HCT116 (cell line): ENCODE measurements around the gene NLE1. TPM values are rescaled to one million over a fixed set of nuclear protein-coding genes. Genes with fewer than 3 reads are reported as not detected.

Source experiments
- ATAC-seq: fragments of 200-7000 bp; cut with Tn5 transposase; 2 replicates; pipeline ENCODE4 v1.9.1; 2020; ENCODE audit warnings: mild to moderate bottlenecking, moderate library complexity
- BruUV-seq: library from RNA; stranded (reverse); fragments of 400-500 nt; replicated peaks from 2 replicates; lab custom pipeline; 2021; lab: Mats Ljungman, UMichigan
- CTCF ChIA-PET: fragments of 300-600 bp; sonication (Branson Sonifier 250); formaldehyde crosslinking; loops from one replicate; lab custom pipeline; 2021; ENCODE audit warnings: antibody characterized with exemption; lab: Charles Lee
- POLR2A ChIA-PET: fragments of 300-600, 350-600 bp; sonication (Branson Sonifier 250); formaldehyde crosslinking; loops from one replicate; lab custom pipeline; 2021; ENCODE audit warnings: antibody characterized with exemption; lab: Charles Lee
- RAD21 ChIA-PET, 2 experiments: fragments of 300-600 bp; sonication (Branson Sonifier 250); formaldehyde crosslinking; loops; one replicate each; lab custom pipeline; 2023; ENCODE audit warnings: low total read pairs in 2 of 2; ENCODE audit not compliant: uncharacterized antibody in 2 of 2, unreplicated experiment in 2 of 2, low non-redundant PET in 1 of 2; lab: Charles Lee
- DNase-seq: peaks from one replicate; pipeline ENCODE4 v3.0.0-alpha.2; 2010; ENCODE audit warnings: low read depth, low spot score
- H2AFZ ChIP-seq: fragments of 200-600 bp; shearing (Covaris generic), sonication (generic); 2 replicates; pipeline ENCODE4 v1.6.1; 2017; ENCODE audit warnings: low read depth, mixed run types, mixed read lengths, antibody characterized with exemption, low read length; ENCODE audit not compliant: poor library complexity, severe bottlenecking
- H3K27ac ChIP-seq: 2 replicates; pipeline ENCODE4 v1.5.1; 2012; ENCODE audit warnings: low read depth, low read length
- H3K27me3 ChIP-seq: fragments of 200-600 bp; sonication (generic); 2 replicates; pipeline ENCODE4 v1.6.1; 2016; ENCODE audit warnings: mixed run types, low read length, mixed read lengths; ENCODE audit not compliant: insufficient read depth
- H3K36me3 ChIP-seq, 2 experiments: fragments of 200-500 bp in 1 of 2; fragments of 200-600 bp in 1 of 2; sonication (Bioruptor generic) in 1 of 2; sonication (generic) in 1 of 2; 2 replicates each; pipeline versions ENCODE4 v1.5.1 to v1.6.1; 2014 to 2016; ENCODE audit warnings: low read length in 2 of 2, inconsistent platforms in 1 of 2, mixed read lengths in 1 of 2, mixed run types in 1 of 2; ENCODE audit not compliant: insufficient read depth in 2 of 2, control insufficient read depth in 1 of 2
- H3K4me1 ChIP-seq, 2 experiments: fragments of 200-600 bp in 1 of 2; sonication (generic) in 1 of 2; 2 replicates each; pipeline versions ENCODE4 v1.5.1 to v1.6.1; 2012 to 2017; ENCODE audit warnings: low read length in 2 of 2, inconsistent platforms in 1 of 2, mild to moderate bottlenecking in 1 of 2, mixed read lengths in 1 of 2, mixed run types in 1 of 2, moderate library complexity in 1 of 2; ENCODE audit not compliant: insufficient read depth in 2 of 2, control insufficient read depth in 1 of 2
- H3K4me2 ChIP-seq: fragments of 200-600 bp; sonication (generic); 2 replicates; pipeline ENCODE4 v1.6.1; 2017; ENCODE audit warnings: mixed run types, low read length, mixed read lengths
- H3K4me3 ChIP-seq, 2 experiments: fragments of 200-600 bp in 1 of 2; sonication (generic) in 1 of 2; replicated peaks in 1 of 2; 2 replicates each; pipeline ENCODE4 v1.5.1; 2011 to 2016; ENCODE audit warnings: low read length in 2 of 2, control low read depth in 1 of 2, low read depth in 1 of 2, mild to moderate bottlenecking in 1 of 2, mixed read lengths in 1 of 2, mixed run types in 1 of 2
- H3K79me2 ChIP-seq: fragments of 200-600 bp; sonication (generic); 2 replicates; pipeline ENCODE4 v1.6.1; 2017; ENCODE audit warnings: mild to moderate bottlenecking, mixed run types, low read length, moderate library complexity, mixed read lengths; ENCODE audit not compliant: insufficient read depth
- H3K9ac ChIP-seq: fragments of 200-600 bp; sonication (generic); 2 replicates; pipeline ENCODE4 v1.6.1; 2016; ENCODE audit warnings: low read length, mixed read lengths
- H3K9me2 ChIP-seq: fragments of 200-600 bp; sonication (generic), shearing (Covaris generic); 2 replicates; pipeline ENCODE4 v1.6.1; 2017; ENCODE audit warnings: mixed run types, mild to moderate bottlenecking, moderate library complexity; ENCODE audit not compliant: insufficient read depth
- H3K9me3 ChIP-seq, 2 experiments: fragments of 200-500 bp in 1 of 2; fragments of 200-600 bp in 1 of 2; sonication (Bioruptor generic) in 1 of 2; sonication (generic) in 1 of 2; 2 replicates each; pipeline ENCODE4 v1.6.1; 2014 to 2017; ENCODE audit warnings: low read length in 2 of 2, mixed read lengths in 2 of 2, inconsistent platforms in 1 of 2, low read depth in 1 of 2, mild to moderate bottlenecking in 1 of 2, mixed run types in 1 of 2, moderate library complexity in 1 of 2; ENCODE audit not compliant: control insufficient read depth in 1 of 2, insufficient read depth in 1 of 2
- H4K20me1 ChIP-seq: fragments of 200-600 bp; sonication (generic), shearing (Covaris generic); 2 replicates; pipeline ENCODE4 v1.6.1; 2017; ENCODE audit warnings: mixed run types, mild to moderate bottlenecking, moderate library complexity; ENCODE audit not compliant: insufficient read depth
- ATF3 ChIP-seq: IDR thresholded peaks from 2 replicates; pipeline ENCODE4 v1.6.1; 2012
- CBX3 ChIP-seq: IDR thresholded peaks from 2 replicates; pipeline ENCODE4 v1.6.1; 2012; ENCODE audit warnings: low read depth
- CEBPB ChIP-seq: IDR thresholded peaks from 2 replicates; pipeline ENCODE4 v1.6.1; 2012; ENCODE audit warnings: low read depth
- EGR1 ChIP-seq: IDR thresholded peaks from 2 replicates; pipeline ENCODE4 v1.6.1; 2012; ENCODE audit warnings: low read depth
- ELF1 ChIP-seq: IDR thresholded peaks from 2 replicates; pipeline ENCODE4 v1.6.1; 2012; ENCODE audit warnings: low read depth, borderline replicate concordance
- EZH2 ChIP-seq: fragments of 200-600 bp; sonication (generic); IDR thresholded peaks from 2 replicates; pipeline ENCODE4 v1.6.1; 2017; ENCODE audit warnings: antibody characterized with exemption, mixed run types
- EZH2phosphoT487 ChIP-seq: fragments of 200-600 bp; IDR thresholded peaks from 2 replicates; pipeline ENCODE4 v1.6.1; 2018; ENCODE audit warnings: antibody characterized with exemption, borderline replicate concordance
- FOSL1 ChIP-seq: IDR thresholded peaks from 2 replicates; pipeline ENCODE4 v1.6.1; 2012; ENCODE audit warnings: low read depth
- JUND ChIP-seq: IDR thresholded peaks from 2 replicates; pipeline ENCODE4 v1.6.1; 2012
- POLR2A ChIP-seq: IDR thresholded peaks from 2 replicates; pipeline ENCODE4 v1.7.0; 2011; ENCODE audit warnings: borderline replicate concordance; ENCODE audit not compliant: insufficient read depth, insufficient read length; ENCODE audit errors: extremely low read depth
- RAD21 ChIP-seq: IDR thresholded peaks from 2 replicates; pipeline ENCODE4 v1.6.1; 2012; ENCODE audit warnings: low read depth, mild to moderate bottlenecking
- SRF ChIP-seq: IDR thresholded peaks from 2 replicates; pipeline ENCODE4 v1.6.1; 2012; ENCODE audit warnings: low read depth
- YY1 ChIP-seq: IDR thresholded peaks from 2 replicates; pipeline ENCODE4 v1.6.1; 2011; ENCODE audit warnings: low read length, low read depth, moderate library complexity, mild to moderate bottlenecking; ENCODE audit not compliant: insufficient replicate concordance; ENCODE audit errors: extremely low read depth
- ZFX ChIP-seq: fragments of 450-650 bp; IDR thresholded peaks from 2 replicates; pipeline ENCODE4 v1.6.1; 2017
- intact Hi-C: fragments of 100-400 bp; cut with micrococcal nuclease; formaldehyde crosslinking; loops from 2 replicates; pipeline ENCODE4 v1.10.0; 2022
- total RNA-seq: library from RNA; stranded (reverse); gene quantifications from one replicate; pipeline ENCODE4 v1.2.1, GENCODE V29; 2021; ENCODE audit not compliant: unreplicated experiment
- TF ChIP-seq, protein P1 (sequence below), 3 experiments: fragments of 200-600 bp in 1 of 3; sonication (generic) in 1 of 3; IDR thresholded peaks in 2 of 3; conservative IDR thresholded peaks in 1 of 3; 2 replicates each; pipeline ENCODE4 v1.5.1; 2012 to 2017; ENCODE audit warnings: low read depth in 2 of 3, low read length in 2 of 3, antibody characterized with exemption in 1 of 3, borderline replicate concordance in 1 of 3, control low read depth in 1 of 3, mild to moderate bottlenecking in 1 of 3, mixed read lengths in 1 of 3, mixed run types in 1 of 3, moderate library complexity in 1 of 3; ENCODE audit not compliant: insufficient read depth in 1 of 3
- TF ChIP-seq, protein P2 (sequence below): IDR thresholded peaks from 2 replicates; pipeline ENCODE4 v1.6.1; 2012; ENCODE audit warnings: low read depth
- TF ChIP-seq, protein P3 (sequence below): IDR thresholded peaks from 2 replicates; pipeline ENCODE4 v1.6.1; 2012
- TF ChIP-seq, protein P4 (sequence below): IDR thresholded peaks from 2 replicates; pipeline ENCODE4 v1.6.1; 2011; ENCODE audit warnings: mild to moderate bottlenecking, low read length, moderate library complexity; ENCODE audit not compliant: insufficient replicate concordance; ENCODE audit errors: extremely low read depth

Gene NLE1
- total RNA-seq, 1 experiment from 2014 or later, result 55.5 TPM

- ChIA-PET POLR2A (no interaction called here), RAD21 (no interaction called here)
- intact Hi-C loops, result no loop called here
- no peaks in the 10 kb centered on the region for H3K79me2 ChIP-seq
- H3K4me2 ChIP-seq, result no peak overlapping the region
- no peak for TF ChIP-seq ZFX
- no peak for TF ChIP-seq RAD21
- TF ChIP-seq EGR1, result no peak
- no peak for TF ChIP-seq SRF
- no peak for TF ChIP-seq JUND
- TF ChIP-seq YY1, result no peak
- TF ChIP-seq EZH2, result no peak
- TF ChIP-seq, protein P1, sequence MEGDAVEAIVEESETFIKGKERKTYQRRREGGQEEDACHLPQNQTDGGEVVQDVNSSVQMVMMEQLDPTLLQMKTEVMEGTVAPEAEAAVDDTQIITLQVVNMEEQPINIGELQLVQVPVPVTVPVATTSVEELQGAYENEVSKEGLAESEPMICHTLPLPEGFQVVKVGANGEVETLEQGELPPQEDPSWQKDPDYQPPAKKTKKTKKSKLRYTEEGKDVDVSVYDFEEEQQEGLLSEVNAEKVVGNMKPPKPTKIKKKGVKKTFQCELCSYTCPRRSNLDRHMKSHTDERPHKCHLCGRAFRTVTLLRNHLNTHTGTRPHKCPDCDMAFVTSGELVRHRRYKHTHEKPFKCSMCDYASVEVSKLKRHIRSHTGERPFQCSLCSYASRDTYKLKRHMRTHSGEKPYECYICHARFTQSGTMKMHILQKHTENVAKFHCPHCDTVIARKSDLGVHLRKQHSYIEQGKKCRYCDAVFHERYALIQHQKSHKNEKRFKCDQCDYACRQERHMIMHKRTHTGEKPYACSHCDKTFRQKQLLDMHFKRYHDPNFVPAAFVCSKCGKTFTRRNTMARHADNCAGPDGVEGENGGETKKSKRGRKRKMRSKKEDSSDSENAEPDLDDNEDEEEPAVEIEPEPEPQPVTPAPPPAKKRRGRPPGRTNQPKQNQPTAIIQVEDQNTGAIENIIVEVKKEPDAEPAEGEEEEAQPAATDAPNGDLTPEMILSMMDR (IDR thresholded peaks at IDR 0.05 in 2 of 3, conservative IDR thresholded peaks at IDR 0.05 in 1 of 3; ENCODE audit: borderline replicate concordance in 1 of 3, insufficient read depth in 1 of 3, low read depth in 2 of 3, low read length in 2 of 3), result no peak
- TF ChIP-seq, protein P2, sequence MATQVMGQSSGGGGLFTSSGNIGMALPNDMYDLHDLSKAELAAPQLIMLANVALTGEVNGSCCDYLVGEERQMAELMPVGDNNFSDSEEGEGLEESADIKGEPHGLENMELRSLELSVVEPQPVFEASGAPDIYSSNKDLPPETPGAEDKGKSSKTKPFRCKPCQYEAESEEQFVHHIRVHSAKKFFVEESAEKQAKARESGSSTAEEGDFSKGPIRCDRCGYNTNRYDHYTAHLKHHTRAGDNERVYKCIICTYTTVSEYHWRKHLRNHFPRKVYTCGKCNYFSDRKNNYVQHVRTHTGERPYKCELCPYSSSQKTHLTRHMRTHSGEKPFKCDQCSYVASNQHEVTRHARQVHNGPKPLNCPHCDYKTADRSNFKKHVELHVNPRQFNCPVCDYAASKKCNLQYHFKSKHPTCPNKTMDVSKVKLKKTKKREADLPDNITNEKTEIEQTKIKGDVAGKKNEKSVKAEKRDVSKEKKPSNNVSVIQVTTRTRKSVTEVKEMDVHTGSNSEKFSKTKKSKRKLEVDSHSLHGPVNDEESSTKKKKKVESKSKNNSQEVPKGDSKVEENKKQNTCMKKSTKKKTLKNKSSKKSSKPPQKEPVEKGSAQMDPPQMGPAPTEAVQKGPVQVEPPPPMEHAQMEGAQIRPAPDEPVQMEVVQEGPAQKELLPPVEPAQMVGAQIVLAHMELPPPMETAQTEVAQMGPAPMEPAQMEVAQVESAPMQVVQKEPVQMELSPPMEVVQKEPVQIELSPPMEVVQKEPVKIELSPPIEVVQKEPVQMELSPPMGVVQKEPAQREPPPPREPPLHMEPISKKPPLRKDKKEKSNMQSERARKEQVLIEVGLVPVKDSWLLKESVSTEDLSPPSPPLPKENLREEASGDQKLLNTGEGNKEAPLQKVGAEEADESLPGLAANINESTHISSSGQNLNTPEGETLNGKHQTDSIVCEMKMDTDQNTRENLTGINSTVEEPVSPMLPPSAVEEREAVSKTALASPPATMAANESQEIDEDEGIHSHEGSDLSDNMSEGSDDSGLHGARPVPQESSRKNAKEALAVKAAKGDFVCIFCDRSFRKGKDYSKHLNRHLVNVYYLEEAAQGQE, result no peak
- no peak for TF ChIP-seq POLR2A
- no peak for TF ChIP-seq EZH2phosphoT487
- TF ChIP-seq, protein P3, sequence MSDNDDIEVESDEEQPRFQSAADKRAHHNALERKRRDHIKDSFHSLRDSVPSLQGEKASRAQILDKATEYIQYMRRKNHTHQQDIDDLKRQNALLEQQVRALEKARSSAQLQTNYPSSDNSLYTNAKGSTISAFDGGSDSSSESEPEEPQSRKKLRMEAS, result no peak
- TF ChIP-seq FOSL1, result no peak
- TF ChIP-seq CEBPB, result no peak
- no peak for TF ChIP-seq CBX3
- no peak for TF ChIP-seq ATF3
- TF ChIP-seq, protein P4, sequence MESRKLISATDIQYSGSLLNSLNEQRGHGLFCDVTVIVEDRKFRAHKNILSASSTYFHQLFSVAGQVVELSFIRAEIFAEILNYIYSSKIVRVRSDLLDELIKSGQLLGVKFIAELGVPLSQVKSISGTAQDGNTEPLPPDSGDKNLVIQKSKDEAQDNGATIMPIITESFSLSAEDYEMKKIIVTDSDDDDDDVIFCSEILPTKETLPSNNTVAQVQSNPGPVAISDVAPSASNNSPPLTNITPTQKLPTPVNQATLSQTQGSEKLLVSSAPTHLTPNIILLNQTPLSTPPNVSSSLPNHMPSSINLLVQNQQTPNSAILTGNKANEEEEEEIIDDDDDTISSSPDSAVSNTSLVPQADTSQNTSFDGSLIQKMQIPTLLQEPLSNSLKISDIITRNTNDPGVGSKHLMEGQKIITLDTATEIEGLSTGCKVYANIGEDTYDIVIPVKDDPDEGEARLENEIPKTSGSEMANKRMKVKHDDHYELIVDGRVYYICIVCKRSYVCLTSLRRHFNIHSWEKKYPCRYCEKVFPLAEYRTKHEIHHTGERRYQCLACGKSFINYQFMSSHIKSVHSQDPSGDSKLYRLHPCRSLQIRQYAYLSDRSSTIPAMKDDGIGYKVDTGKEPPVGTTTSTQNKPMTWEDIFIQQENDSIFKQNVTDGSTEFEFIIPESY, result no peak
- TF ChIP-seq ELF1, result no peak
- TF ChIP-seq, all 23 proteins: peak for 0
- no TSS peak for BruUV-seq
- no peak overlapping the region for H3K4me3 ChIP-seq
- CTCF ChIA-PET, result no interaction called here
- H3K9me3 ChIP-seq, result no peaks in the 10 kb centered on the region
- H4K20me1 ChIP-seq, result no peaks in the 10 kb centered on the region
- no peak for ATAC-seq
- no peak overlapping the region for H2AFZ ChIP-seq
- no peak overlapping the region for H3K27ac ChIP-seq
- no peaks in the 10 kb centered on the region for H3K4me1 ChIP-seq
- no peaks in the 10 kb centered on the region for H3K36me3 ChIP-seq
- 0 out of 2 replicates have a peak, but pooled peaks cover 7% of the 10 kb centered on the region for H3K27me3 ChIP-seq
- no peaks in the 10 kb centered on the region; the same call in 1 of the 2 replicates for H3K9me2 ChIP-seq
- H3K9ac ChIP-seq, result no peak overlapping the region
- no peak for DNase-seq
These were observed 22.6 kb upstream of the NLE1 start for GRCh38 chr17:35164716-35165115.
